Ectodermal cell (in vitro differentiated cells): ENCODE data around the gene RPL13.
"Not testable (repeated sequence)": the region's sequence is repeated elsewhere in the genome, so short reads cannot be mapped to it uniquely, and the experiment has no call there.

Experiments
- H3K27ac ChIP-seq: 2 replicates; pipeline ENCODE4 v1.7.0; 2013; ENCODE audit warnings: mild to moderate bottlenecking, low read depth, low read length; ENCODE audit not compliant: insufficient read depth, poor library complexity, severe bottlenecking
- H3K27me3 ChIP-seq: 2 replicates; pipeline ENCODE4 v1.7.0; 2013; ENCODE audit warnings: mild to moderate bottlenecking, low read length; ENCODE audit not compliant: insufficient read depth, control insufficient read depth, poor library complexity, severe bottlenecking
- H3K36me3 ChIP-seq: one replicate; pipeline ENCODE4 v1.7.0; 2013; ENCODE audit warnings: low read length; ENCODE audit not compliant: control insufficient read depth, insufficient read depth
- H3K4me1 ChIP-seq: one replicate; pipeline ENCODE4 v1.7.0; 2013; ENCODE audit warnings: low read length; ENCODE audit not compliant: control insufficient read depth, insufficient read depth
- H3K4me3 ChIP-seq: 2 replicates; pipeline ENCODE4 v1.7.0; 2013; ENCODE audit warnings: low read depth, low read length, control low read depth; ENCODE audit not compliant: insufficient read depth
- H3K9me3 ChIP-seq: 2 replicates; pipeline ENCODE4 v1.7.0; 2013; ENCODE audit warnings: mild to moderate bottlenecking, low read length, moderate library complexity; ENCODE audit not compliant: control insufficient read depth
- WGBS, 2 experiments: methylation state at CpG; one replicate each; pipeline ENCODE4 v1.1.7; 2013; ENCODE audit warnings: missing lambda C conversion rate in 2 of 2; 5-methylcytosine and 5-hydroxymethylcytosine counted together

RPL13 gene

DNA sequence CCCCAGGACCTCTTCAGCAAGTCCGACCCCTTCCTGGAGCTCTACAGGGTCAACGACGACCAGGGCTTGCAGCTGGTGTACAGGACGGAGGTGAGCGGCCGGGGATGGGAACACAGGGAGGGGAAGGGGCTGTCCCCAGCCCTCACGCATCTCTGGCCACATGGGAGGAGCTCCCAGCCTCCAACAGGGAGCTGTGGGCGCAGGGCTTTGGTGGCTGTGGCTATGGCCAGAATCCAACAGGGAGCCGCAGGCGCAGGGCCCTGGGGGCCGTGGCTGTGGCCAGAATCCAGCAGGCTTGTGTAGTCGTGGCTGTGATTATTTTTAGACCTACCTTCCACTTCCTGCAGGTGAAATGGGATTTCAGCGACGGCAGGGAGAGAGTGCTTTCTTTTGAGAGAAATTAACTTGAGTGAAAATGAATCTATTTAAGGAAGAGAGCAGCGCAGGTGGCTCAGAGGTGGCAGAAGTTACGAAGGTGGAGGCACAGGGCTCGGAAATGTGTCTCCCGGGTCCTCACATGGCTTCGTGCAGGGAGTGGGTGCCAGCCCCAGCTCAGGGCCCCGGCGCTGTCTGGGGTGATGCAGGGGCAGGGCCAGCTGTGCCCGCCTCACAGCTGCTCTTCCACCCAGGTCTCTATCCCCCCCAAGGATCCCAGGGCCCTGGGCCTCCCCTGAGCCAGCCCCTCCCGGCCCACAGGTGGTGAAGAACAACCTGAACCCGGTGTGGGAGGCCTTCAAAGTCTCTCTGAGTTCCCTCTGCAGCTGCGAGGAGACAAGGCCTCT lies 24.5 kb downstream of the RPL13 start:
- Histone ChIP-seq H3K27me3 (no peaks in the 10 kb centered on the region), H3K36me3 (no peaks in the 10 kb centered on the region), H3K27ac (no peak overlapping the region), H3K4me1 (no peaks in the 10 kb centered on the region), H3K9me3 (no peaks in the 10 kb centered on the region), H3K4me3 (no peak overlapping the region)
- 80 to 81% methylated on average over 25 of the region's 25 CpGs for WGBS, 2 experiments

DNA sequence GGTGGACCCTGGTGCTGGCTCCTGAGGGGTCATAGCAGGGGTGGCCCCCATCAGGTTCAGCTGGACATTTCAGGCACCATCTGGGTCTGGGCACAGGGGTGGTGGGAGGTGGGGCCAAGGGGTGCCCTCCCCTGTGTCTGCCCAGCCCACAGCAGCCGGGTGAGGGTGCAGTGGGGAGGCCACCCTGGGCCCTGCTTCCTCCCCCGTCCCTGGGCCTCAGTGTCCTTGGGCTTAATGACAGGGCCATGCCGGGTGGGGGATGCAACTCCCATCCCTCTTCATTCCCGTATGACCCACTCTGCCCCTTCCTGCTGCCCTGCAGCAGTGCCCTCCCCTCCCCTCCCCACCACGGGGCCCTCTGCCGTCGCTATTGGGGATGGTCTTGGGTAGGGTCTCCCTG lies 25.7 kb downstream of the RPL13 start:
- Histone ChIP-seq H3K36me3 (no peaks in the 10 kb centered on the region), H3K4me1 (no peaks in the 10 kb centered on the region), H3K4me3 (no peak overlapping the region), H3K27ac (no peak overlapping the region), H3K27me3 (no peaks in the 10 kb centered on the region), H3K9me3 (no peaks in the 10 kb centered on the region)
- 90 to 94% methylated on average over 7 of the region's 7 CpGs for WGBS, 2 experiments

GRCh38 chr16:89586853-89587252 lies 26.4 kb downstream of the RPL13 start:
- Histone ChIP-seq H3K4me3 (no peak overlapping the region), H3K4me1 (no peaks in the 10 kb centered on the region), H3K27ac (no peak overlapping the region), H3K9me3 (no peaks in the 10 kb centered on the region), H3K27me3 (no peaks in the 10 kb centered on the region), H3K36me3 (no peaks in the 10 kb centered on the region)
- WGBS, 2 experiments: 85 to 90% methylated on average over 14 to 17 of the region's 25 CpGs

DNA sequence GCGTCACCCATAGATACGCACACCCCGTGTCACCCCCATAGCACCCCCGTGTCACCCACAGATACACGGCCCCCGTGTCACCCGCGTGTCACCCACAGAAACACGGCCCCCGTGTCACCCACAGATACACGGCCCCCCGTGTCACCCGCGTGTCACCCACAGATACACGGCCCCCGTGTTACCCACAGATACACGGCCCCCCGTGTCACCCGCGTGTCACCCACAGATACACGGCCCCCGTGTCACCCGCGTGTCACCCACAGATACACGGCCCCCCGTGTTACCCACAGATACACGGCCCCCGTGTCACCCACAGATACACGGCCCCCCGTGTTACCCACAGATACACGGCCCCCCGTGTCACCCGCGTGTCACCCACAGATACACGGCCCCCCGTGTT lies 27.2 kb downstream of the RPL13 start:
- H3K4me1 ChIP-seq, H3K36me3 ChIP-seq, H3K27ac ChIP-seq, H3K9me3 ChIP-seq, H3K27me3 ChIP-seq, H3K4me3 ChIP-seq: not testable (repeated sequence)
- WGBS, 2 experiments: 98 to 100% methylated on average over 4 of the region's 36 CpGs

DNA sequence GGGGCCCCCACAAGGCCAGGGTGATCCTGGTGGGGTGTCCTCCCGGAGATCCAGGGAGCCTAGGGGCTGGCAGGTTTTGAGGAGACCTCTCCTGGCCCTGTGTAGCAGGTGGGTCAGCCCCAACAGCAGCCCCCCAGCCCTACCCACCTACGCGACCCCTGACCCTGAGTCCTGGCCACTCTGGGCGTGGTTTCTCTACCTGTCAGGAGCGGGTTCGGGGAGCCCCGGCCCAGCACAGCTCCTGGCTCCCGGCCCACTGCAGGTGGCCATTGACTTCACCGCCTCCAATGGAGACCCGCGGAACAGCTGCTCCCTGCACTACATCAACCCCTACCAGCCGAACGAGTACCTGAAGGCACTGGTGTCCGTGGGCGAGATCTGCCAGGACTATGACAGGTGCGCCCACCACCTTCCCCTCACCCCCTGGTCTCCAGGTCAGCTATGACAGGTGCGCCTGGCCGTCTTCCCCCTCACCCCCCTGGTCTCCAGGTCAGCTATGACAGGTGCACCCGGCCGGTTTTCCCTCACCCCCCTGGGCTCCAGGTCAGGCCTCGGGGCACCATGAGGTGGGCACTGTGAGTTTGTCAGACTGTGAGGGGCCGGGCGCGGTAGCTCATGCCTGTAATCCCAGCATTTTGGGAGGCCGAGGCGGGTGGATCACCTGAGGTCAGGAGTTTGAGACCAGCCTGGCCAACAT lies 28.1 kb downstream of the RPL13 start:
- 95% methylated on average over 26 of the region's 26 CpGs for WGBS, 2 experiments
- no peak overlapping the region for H3K27ac ChIP-seq
- no peaks in the 10 kb centered on the region for H3K36me3 ChIP-seq
- no peaks in the 10 kb centered on the region for H3K4me1 ChIP-seq
- no peaks in the 10 kb centered on the region for H3K27me3 ChIP-seq
- H3K4me3 ChIP-seq: no peak overlapping the region
- H3K9me3 ChIP-seq: no peaks in the 10 kb centered on the region

- Histone ChIP-seq H3K4me3 (no peak overlapping the region), H3K4me1 (no peaks in the 10 kb centered on the region), H3K36me3 (no peaks in the 10 kb centered on the region), H3K9me3 (no peaks in the 10 kb centered on the region), H3K27me3 (no peaks in the 10 kb centered on the region), H3K27ac (no peak overlapping the region)
- WGBS, 2 experiments: 93 to 95% methylated on average over 21 of the region's 21 CpGs
Observed at GRCh38 chr16:89589241-89589926, 28.9 kb downstream of the RPL13 start.

DNA sequence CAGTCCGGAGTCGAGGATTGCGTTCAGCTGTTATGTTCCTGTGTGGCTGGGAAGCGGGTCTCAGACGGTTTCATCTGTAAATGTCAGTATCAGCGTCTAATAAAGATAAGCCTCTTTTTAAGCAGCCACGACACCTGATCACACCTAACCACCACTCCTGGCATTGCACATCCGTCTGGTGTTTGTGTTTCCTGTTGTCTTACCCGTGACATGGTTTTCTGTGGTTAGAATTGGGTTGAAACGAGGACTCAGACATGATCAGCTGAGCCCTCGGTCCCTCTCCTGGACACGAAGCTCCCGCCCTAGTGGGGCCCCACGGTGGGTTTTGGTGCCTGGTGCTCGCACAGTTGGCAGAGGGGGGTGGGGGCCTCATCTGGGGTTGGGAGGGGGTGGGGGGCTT lies 33.4 kb downstream of the RPL13 start:
- 93 to 95% methylated on average over 15 of the region's 15 CpGs for WGBS, 2 experiments
- no peaks in the 10 kb centered on the region for H3K27me3 ChIP-seq

DNA sequence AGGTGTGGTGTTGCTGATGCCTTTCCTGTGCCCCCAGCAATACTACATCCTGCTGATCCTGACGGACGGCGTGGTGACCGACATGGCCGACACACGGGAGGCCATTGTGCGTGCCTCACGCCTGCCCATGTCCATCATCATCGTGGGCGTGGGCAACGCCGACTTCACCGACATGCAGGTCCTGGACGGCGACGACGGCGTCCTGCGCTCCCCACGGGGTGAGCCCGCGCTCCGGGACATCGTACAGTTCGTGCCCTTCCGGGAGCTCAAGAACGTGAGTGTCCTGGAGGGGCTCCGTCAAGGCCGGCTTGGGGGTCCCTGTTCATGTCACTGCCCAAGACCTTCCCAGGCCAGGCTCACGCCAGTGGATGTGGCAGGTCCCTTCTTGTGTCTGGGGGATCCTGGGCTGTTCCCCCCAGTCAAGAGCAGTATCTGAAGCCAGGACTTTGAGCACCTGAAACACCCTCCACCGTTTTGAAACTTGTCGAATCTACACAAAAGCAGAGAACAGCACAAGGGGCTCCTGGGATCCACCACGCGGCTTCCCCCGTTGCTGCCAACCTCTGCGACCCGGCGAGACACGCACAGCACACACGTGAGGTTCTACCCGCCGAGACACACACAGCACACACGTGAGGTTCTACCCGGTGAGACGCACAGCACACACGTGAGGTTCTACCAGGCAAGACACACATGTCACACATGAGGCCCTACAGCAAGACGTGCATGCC lies 35.0 kb downstream of the RPL13 start:
- 94% methylated on average over 47 of the region's 47 CpGs for WGBS, 2 experiments
- Histone ChIP-seq H3K36me3 (no peaks in the 10 kb centered on the region), H3K27ac (no peak overlapping the region)

More for the DNA sequence above, 33.4 kb downstream of the RPL13 start:
- Histone ChIP-seq H3K4me1 (no peaks in the 10 kb centered on the region), H3K4me3 (no peak overlapping the region), H3K27ac (no peak overlapping the region), H3K36me3 (no peaks in the 10 kb centered on the region), H3K9me3 (no peaks in the 10 kb centered on the region)

DNA sequence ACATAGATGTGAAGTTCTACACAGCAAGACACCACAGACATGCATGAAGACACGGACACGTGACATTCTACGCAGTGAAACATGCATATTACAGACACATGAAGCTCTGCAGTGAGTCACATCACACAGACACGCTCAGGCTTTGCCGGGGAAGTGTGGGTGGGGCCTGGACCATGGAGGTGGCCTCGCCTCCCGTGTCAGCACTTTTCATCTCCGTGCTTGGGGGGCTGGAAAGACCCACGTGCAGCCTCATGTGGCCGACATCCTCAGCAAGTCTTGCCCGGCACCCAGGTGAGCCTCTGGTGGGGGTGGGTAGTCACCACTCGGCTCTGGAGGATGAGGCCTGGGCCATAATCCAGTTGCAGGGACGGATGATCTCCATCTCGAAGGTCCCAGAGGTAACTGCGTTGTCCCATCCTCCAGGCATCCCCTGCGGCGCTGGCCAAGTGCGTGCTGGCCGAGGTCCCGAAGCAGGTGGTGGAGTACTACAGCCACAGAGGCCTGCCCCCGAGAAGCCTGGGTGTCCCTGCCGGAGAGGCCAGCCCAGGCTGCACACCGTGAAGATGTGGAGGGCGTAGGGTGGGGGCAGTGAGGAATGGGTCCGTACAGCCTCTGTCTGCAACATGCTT lies 35.7 kb downstream of the RPL13 start:
- H3K4me1 ChIP-seq: peaks cover 4% of the 10 kb centered on the region
- no peaks in the 10 kb centered on the region for H3K27me3 ChIP-seq
- WGBS, 2 experiments: 94 to 95% methylated on average over 25 of the region's 25 CpGs
- H3K4me3 ChIP-seq: no peak overlapping the region
- no peak overlapping the region for H3K27ac ChIP-seq
- H3K9me3 ChIP-seq: no peaks in the 10 kb centered on the region
- no peaks in the 10 kb centered on the region for H3K36me3 ChIP-seq

More for the DNA sequence above, 35.0 kb downstream of the RPL13 start:
- Histone ChIP-seq H3K9me3 (no peaks in the 10 kb centered on the region), H3K4me1 (peaks cover 4% of the 10 kb centered on the region), H3K27me3 (no peaks in the 10 kb centered on the region), H3K4me3 (no peak overlapping the region)
